HG03025 (cell line): ENCODE measurements around the gene ANKRD2.
"Not testable (repeated sequence)": the region's sequence is repeated elsewhere in the genome, so short reads cannot be mapped to it uniquely, and the experiment has no call there.

Experiments used
- ATAC-seq: cut with Tn5 transposase; IDR thresholded peaks from one replicate; pipeline ENCODE4 v1.9.1; 2021; ENCODE audit warnings: mild to moderate bottlenecking, moderate library complexity; ENCODE audit not compliant: unreplicated experiment, low FRiP score

ANKRD2 gene

GRCh38 chr10:97570789-97571471 is 1.6 kb upstream of the ANKRD2 start:
- ATAC-seq: no peak

GRCh38 chr10:97571622-97572021 is 957 bp upstream of the ANKRD2 start:
- ATAC-seq: no peak

- ATAC-seq: no peak
These were observed 442 bp downstream of the ANKRD2 start for GRCh38 chr10:97573021-97573420.

- ATAC-seq: no peak
These were observed 1.1 kb downstream of the ANKRD2 start for GRCh38 chr10:97573672-97574071.

- ATAC-seq: no peak
These were observed 2.0 kb downstream of the ANKRD2 start for GRCh38 chr10:97574374-97575126.

GRCh38 chr10:97575127-97575668 is 2.6 kb downstream of the ANKRD2 start:
- no peak for ATAC-seq

GRCh38 chr10:97576487-97576886 is 3.9 kb downstream of the ANKRD2 start:
- not testable (repeated sequence) for ATAC-seq

GRCh38 chr10:97577701-97578100 is 5.1 kb downstream of the ANKRD2 start:
- no peak for ATAC-seq

GRCh38 chr10:97578171-97578844 is 5.7 kb downstream of the ANKRD2 start:
- ATAC-seq: no peak

GRCh38 chr10:97580421-97581367 is 8.1 kb downstream of the ANKRD2 start:
- no peak for ATAC-seq

GRCh38 chr10:97582169-97582568 is 9.6 kb downstream of the ANKRD2 start:
- ATAC-seq: no peak

GRCh38 chr10:97583476-97583875 is 10.9 kb downstream of the ANKRD2 start:
- ATAC-seq: no peak

GRCh38 chr10:97584060-97584797 is 11.7 kb downstream of the ANKRD2 start, which contains the start of gene HOGA1:
TSS of gene HOGA1 (plus strand) at chr10:97584389. CDS start at chr10:97584704, 315 bp downstream.
- no peak for ATAC-seq

GRCh38 chr10:97584798-97585438 is 12.3 kb downstream of the ANKRD2 start:
- no peak for ATAC-seq

GRCh38 chr10:97585439-97585811 is 12.8 kb downstream of the ANKRD2 start:
- no peak for ATAC-seq

- ATAC-seq: no peak
These were observed 14.6 kb downstream of the ANKRD2 start for GRCh38 chr10:97587183-97587582.

GRCh38 chr10:97589479-97589878 is 16.9 kb downstream of the ANKRD2 start, which contains the start of gene C10orf62:
TSS of gene C10orf62 (plus strand) at chr10:97589721. CDS start at chr10:97589898, 177 bp downstream.
- ATAC-seq: no peak

- no peak for ATAC-seq
These were observed 17.6 kb downstream of the ANKRD2 start for GRCh38 chr10:97590082-97590747.
